ENCODE measurements around the gene DIP2C.

DNA sequence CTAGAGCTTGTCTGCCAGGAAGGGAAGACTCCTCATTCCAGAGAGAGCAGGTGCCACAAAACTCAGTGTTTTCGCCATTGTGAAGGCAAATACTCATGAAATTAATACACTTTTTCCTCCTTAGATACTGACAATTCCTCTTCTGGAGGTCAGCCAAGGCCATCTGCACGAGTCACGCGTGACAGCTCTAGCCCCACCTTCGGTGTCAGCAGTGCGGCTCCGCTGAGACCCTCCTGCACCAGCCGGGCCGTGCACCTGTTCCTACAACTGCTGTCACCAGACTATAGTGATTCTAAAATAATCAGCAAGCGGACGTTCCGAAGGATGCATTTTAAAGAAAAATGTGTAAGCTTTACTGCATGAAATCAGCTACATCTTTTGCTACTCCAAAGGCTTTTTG is 127.7 kb downstream of the DIP2C start:
- TF ChIP-seq CTCF (IDR thresholded peaks at IDR 0.05) (no peak), EZH2 (IDR thresholded peaks at IDR 0.05) (no peak)

Data from neural progenitor cell (in vitro differentiated cells).